Uterus (tissue), 2 donors: Measurements from ENCODE around the gene PMS2.

Source experiments
- POLR2A ChIP-seq, 2 donors: fragments of 450-650 bp; IDR thresholded peaks; one replicate each; pipeline ENCODE4 v1.6.1; 2016; ENCODE audit warnings: antibody characterized with exemption in 2 of 2, mild to moderate bottlenecking in 1 of 2, moderate library complexity in 1 of 2
- TF ChIP-seq, protein P1 (sequence below), 4 experiments: fragments of 200-600 bp in 2 of 4; fragments of 450-650 bp in 2 of 4; sonication (generic) in 2 of 4; IDR thresholded peaks; one replicate each; pipeline ENCODE4 v1.5.1; 2016 to 2019; ENCODE audit warnings: antibody characterized with exemption in 4 of 4, mild to moderate bottlenecking in 2 of 4, moderate library complexity in 1 of 4

DNA sequence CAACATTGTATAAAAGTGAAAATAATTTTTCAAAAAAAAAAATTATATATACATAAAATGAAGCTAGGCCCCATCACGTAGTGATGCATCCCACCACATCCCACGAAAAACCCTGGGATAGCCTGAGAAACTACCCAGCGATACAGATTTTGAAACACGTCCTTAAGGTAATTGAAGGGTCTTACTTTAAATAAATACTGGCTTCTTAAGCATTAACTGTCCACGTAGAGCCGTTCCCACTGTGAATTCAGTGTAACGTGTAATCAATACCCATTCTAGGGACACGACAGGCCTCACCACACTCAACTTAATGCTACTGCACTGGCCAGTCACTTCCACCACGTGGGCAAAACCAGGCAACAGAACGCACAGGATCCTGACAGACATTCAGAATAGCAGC, 26.3 kb upstream of the PMS2 start:
- TF ChIP-seq, protein P1, sequence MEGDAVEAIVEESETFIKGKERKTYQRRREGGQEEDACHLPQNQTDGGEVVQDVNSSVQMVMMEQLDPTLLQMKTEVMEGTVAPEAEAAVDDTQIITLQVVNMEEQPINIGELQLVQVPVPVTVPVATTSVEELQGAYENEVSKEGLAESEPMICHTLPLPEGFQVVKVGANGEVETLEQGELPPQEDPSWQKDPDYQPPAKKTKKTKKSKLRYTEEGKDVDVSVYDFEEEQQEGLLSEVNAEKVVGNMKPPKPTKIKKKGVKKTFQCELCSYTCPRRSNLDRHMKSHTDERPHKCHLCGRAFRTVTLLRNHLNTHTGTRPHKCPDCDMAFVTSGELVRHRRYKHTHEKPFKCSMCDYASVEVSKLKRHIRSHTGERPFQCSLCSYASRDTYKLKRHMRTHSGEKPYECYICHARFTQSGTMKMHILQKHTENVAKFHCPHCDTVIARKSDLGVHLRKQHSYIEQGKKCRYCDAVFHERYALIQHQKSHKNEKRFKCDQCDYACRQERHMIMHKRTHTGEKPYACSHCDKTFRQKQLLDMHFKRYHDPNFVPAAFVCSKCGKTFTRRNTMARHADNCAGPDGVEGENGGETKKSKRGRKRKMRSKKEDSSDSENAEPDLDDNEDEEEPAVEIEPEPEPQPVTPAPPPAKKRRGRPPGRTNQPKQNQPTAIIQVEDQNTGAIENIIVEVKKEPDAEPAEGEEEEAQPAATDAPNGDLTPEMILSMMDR (IDR thresholded peaks at IDR 0.05): no peak
- no peak for TF ChIP-seq POLR2A (IDR thresholded peaks at IDR 0.05)
